ENCODE data around the gene PAX7. TPM values are rescaled to one million over a fixed set of nuclear protein-coding genes. Genes with fewer than 3 reads are reported as not detected.
"Not testable (repeated sequence)": the region's sequence is repeated elsewhere in the genome, so short reads cannot be mapped to it uniquely, and the experiment has no call there.

The PAX7 gene
- total and polyA plus RNA-seq, 12 donors = not detected

GRCh38 chr1:18761948-18762840, 131.5 kb downstream of the PAX7 start:
- H3K27ac ChIP-seq = no peak overlapping the region
- TF ChIP-seq CTCF (IDR thresholded peaks at IDR 0.05) = no peak
- peaks cover 0 to 58% (median 43%) of the 10 kb centered on the region in 7 donors for H3K27me3 ChIP-seq
- no peaks in the 10 kb centered on the region for H3K36me3 ChIP-seq
- 53 to 60% methylated on average over 14 of the region's 14 CpGs for WGBS, 2 donors
- peak in 1 of 2 donors; percentile 11 for DNase-seq
- H3K4me1 ChIP-seq = no peaks in the 10 kb centered on the region
- H3K4me3 ChIP-seq = no peak overlapping the region
- peaks cover 0 to 13% (median 2%) of the 10 kb centered on the region in 11 donors for H3K9me3 ChIP-seq
- intact Hi-C loops (cut with DNase I) = no loop called here
- peak in 1 of 8 donors; percentile 25 for ATAC-seq

GRCh38 chr1:18764362-18764761, 133.7 kb downstream of the PAX7 start:
- Histone ChIP-seq H3K27ac (no peak overlapping the region), H3K36me3 (no peaks in the 10 kb centered on the region), H3K4me3 (no peak overlapping the region), H3K9me3 (no peaks in the 10 kb centered on the region), H3K4me1 (no peaks in the 10 kb centered on the region), H3K27me3 (peaks cover 0 to 76% (median 61%) of the 10 kb centered on the region in 7 donors)
- DNase-seq (no peak), ATAC-seq (peak in 4 of 8 donors; percentile 25 to 87 (median 46))
- intact Hi-C loops (cut with DNase I) = no loop called here
- WGBS, 2 donors = 30 to 36% methylated on average over 7 of the region's 7 CpGs
- TF ChIP-seq CTCF (IDR thresholded peaks at IDR 0.05) = no peak

GRCh38 chr1:18765725-18766124, 135.1 kb downstream of the PAX7 start:
- no peaks in the 10 kb centered on the region for H3K4me1 ChIP-seq
- no peaks in the 10 kb centered on the region for H3K36me3 ChIP-seq
- WGBS, 2 donors = 81 to 82% methylated on average over 7 of the region's 7 CpGs
- ATAC-seq = no peak
- no peak for DNase-seq
- no peak overlapping the region for H3K27ac ChIP-seq
- intact Hi-C loops (cut with DNase I) = no loop called here
- H3K9me3 ChIP-seq = no peaks in the 10 kb centered on the region
- no peak overlapping the region for H3K4me3 ChIP-seq
- TF ChIP-seq CTCF (IDR thresholded peaks at IDR 0.05) = no peak
- peaks cover 0 to 80% (median 64%) of the 10 kb centered on the region in 7 donors for H3K27me3 ChIP-seq

- ATAC-seq = no peak
- intact Hi-C loops (cut with DNase I) = no loop called here
- 85 to 92% methylated on average over 2 of the region's 2 CpGs for WGBS, 2 donors
Measured at GRCh38 chr1:18766328-18766727, 135.7 kb downstream of the PAX7 start.

GRCh38 chr1:18767576-18767975, 136.9 kb downstream of the PAX7 start:
- intact Hi-C loops (cut with DNase I); H3K27ac ChIP-seq; H3K4me3 ChIP-seq; H3K9me3 ChIP-seq; H3K36me3 ChIP-seq; H3K4me1 ChIP-seq; DNase-seq; ATAC-seq: not testable (repeated sequence)
- 68 to 72% methylated on average over 5 of the region's 5 CpGs for WGBS, 2 donors
- H3K27me3 ChIP-seq = peaks cover 0 to 91% (median 61%) of the 10 kb centered on the region in 7 donors

More at GRCh38 chr1:18766328-18766727, 135.7 kb downstream of the PAX7 start:
- H3K27ac ChIP-seq = no peak overlapping the region
- no peaks in the 10 kb centered on the region for H3K36me3 ChIP-seq
- TF ChIP-seq CTCF (IDR thresholded peaks at IDR 0.05) = no peak
- no peaks in the 10 kb centered on the region for H3K9me3 ChIP-seq
- no peak for DNase-seq
- H3K4me1 ChIP-seq = no peaks in the 10 kb centered on the region
- peaks cover 0 to 82% (median 62%) of the 10 kb centered on the region in 7 donors for H3K27me3 ChIP-seq
- H3K4me3 ChIP-seq = no peak overlapping the region
